Measurements from ENCODE around the gene HTR6. TPM values are rescaled to one million over a fixed set of nuclear protein-coding genes. Genes with fewer than 3 reads are reported as not detected.

HTR6 gene
- total and polyA plus RNA-seq, 2 of the 4 experiments (the other 2 are of a cell fraction) = not detected

GRCh38 chr1:19625291-19625937 lies 39.3 kb upstream of the HTR6 start:
- Histone ChIP-seq H2AK5ac (ENCODE audit: low read depth, low read length) (no peak overlapping the region), H2BK5ac (ENCODE audit: low read depth, low read length, poor library complexity, severe bottlenecking) (no peak overlapping the region), H3K9me3 (ENCODE audit: control insufficient read depth, insufficient read depth, low read length) (no peaks in the 10 kb centered on the region), H3K9me1 (ENCODE audit: insufficient read depth, low read length) (0 out of 2 replicates have a peak, but pooled peaks cover 7% of the 10 kb centered on the region), H3K36me3 (ENCODE audit: control insufficient read depth, insufficient read depth, low read length) (peaks cover 29% of the 10 kb centered on the region), H3K79me1 (ENCODE audit: low read depth in 1 of 2, low read length in 2 of 2) (peaks cover 15 to 40% of the 10 kb centered on the region in 2 experiments), H2BK120ac (ENCODE audit: low read depth, low read length) (no peak overlapping the region), H4K5ac (ENCODE audit: low read depth, low read length) (no peak overlapping the region), H3K23ac (ENCODE audit: low read depth, low read length) (no peak overlapping the region; the same call in 1 of the 2 replicates), H3K27me3 (ENCODE audit: control insufficient read depth, insufficient read depth, low read length) (no peaks in the 10 kb centered on the region), H3K18ac (ENCODE audit: low read depth, low read length) (no peak overlapping the region), H4K91ac (ENCODE audit: insufficient read depth, low read depth, low read length) (no peak overlapping the region), H2BK15ac (ENCODE audit: low read depth, low read length) (no peak overlapping the region), H3K9ac (ENCODE audit: low read depth, low read length) (no peak overlapping the region), H3K4me2 (ENCODE audit: low read depth, low read length) (no peak overlapping the region), H3K4me3 (ENCODE audit: insufficient read depth, low read depth, low read length) (no peak overlapping the region), H4K20me1 (ENCODE audit: insufficient read depth, low read length) (peaks cover 9% of the 10 kb centered on the region; the same call in 1 of the 2 replicates), H4K8ac (ENCODE audit: low read depth in 2 of 2, low read length in 2 of 2) (no peak overlapping the region), H3K14ac (replicated peaks; ENCODE audit: low read depth, low read length) (no peak overlapping the region), H2BK20ac (ENCODE audit: low read depth, low read length) (no peak overlapping the region), H3K27ac (ENCODE audit: insufficient read depth, low read length) (no peak overlapping the region), H2AFZ (replicated peaks; ENCODE audit: low read length, poor library complexity) (no peak overlapping the region), H3K4ac (ENCODE audit: low read depth, low read length) (no peak overlapping the region), H2AK9ac (replicated peaks; ENCODE audit: low read depth, low read length, poor library complexity) (no peak overlapping the region), H3K56ac (ENCODE audit: extremely low read depth, insufficient read depth, low read length) (no peak overlapping the region; the same call in 1 of the 2 replicates), H3K4me1 (ENCODE audit: control insufficient read depth, insufficient read depth, low read length) (peaks cover 6% of the 10 kb centered on the region)
- intact Hi-C loops (cut with micrococcal nuclease) (no loop called here), in situ Hi-C loops (cut with MboI; ENCODE audit: low sequenced_read_pairs) (no loop called here), dilution Hi-C loops (cut with HindIII; ENCODE audit: low sequenced_read_pairs, unreplicated experiment) (no loop called here)
- WGBS, 2 experiments (ENCODE audit: extremely low coverage in 2 of 2, insufficient read length in 1 of 2) = 100% methylated on average over 2 of the region's 8 CpGs; no CpG with 5 or more reads in 1 of the 2 experiments
- no peak for TF ChIP-seq RFX5 (IDR thresholded peaks at IDR 0.05; ENCODE audit: low read depth, low read length)
- no peak for TF ChIP-seq MAZ (IDR thresholded peaks at IDR 0.05; ENCODE audit: borderline replicate concordance, low read depth, low read length)
- no peak for TF ChIP-seq RCOR1 (IDR thresholded peaks at IDR 0.05; ENCODE audit: insufficient replicate concordance, low read length)
- no peak for TF ChIP-seq NFE2L2 (IDR thresholded peaks at IDR 0.05; ENCODE audit: low read depth, low read length)
- TF ChIP-seq CHD1 (IDR thresholded peaks at IDR 0.05; ENCODE audit: low read depth, low read length) = no peak
- TF ChIP-seq CEBPB (IDR thresholded peaks at IDR 0.05; ENCODE audit: low read depth, low read length) = no peak
- TF ChIP-seq POLR2A (IDR thresholded peaks at IDR 0.05; ENCODE audit: low read depth, low read length) = no peak
- no peak for TF ChIP-seq RAD21 (IDR thresholded peaks at IDR 0.05; ENCODE audit: low read length)
- no peak for TF ChIP-seq MAFK (IDR thresholded peaks at IDR 0.05; ENCODE audit: low read depth, low read length)
- no peak for TF ChIP-seq BHLHE40 (IDR thresholded peaks at IDR 0.05; ENCODE audit: low read depth, low read length)
- no peak for TF ChIP-seq USF2 (IDR thresholded peaks at IDR 0.05; ENCODE audit: low read depth, low read length)
- TF ChIP-seq SMC3 (IDR thresholded peaks at IDR 0.05; ENCODE audit: low read depth, low read length) = no peak
- TF ChIP-seq FOS (IDR thresholded peaks at IDR 0.05; ENCODE audit: low read depth, low read length) = no peak
- no peak for TF ChIP-seq CTCF (conservative IDR thresholded peaks at IDR 0.05; ENCODE audit: low read depth, low read length)
- TF ChIP-seq ELK1 (IDR thresholded peaks at IDR 0.05; ENCODE audit: borderline replicate concordance, low read depth, low read length) = no peak
- no peak for TF ChIP-seq MXI1 (IDR thresholded peaks at IDR 0.05; ENCODE audit: borderline replicate concordance, low read depth, low read length)
- ATAC-seq (ENCODE audit: low read depth) (no peak), DNase-seq (no peak)
- no TSS peak for BruUV-seq (replicated peaks)
- ChIA-PET CTCF (interaction anchor here (0.7 to 0.9 kb wide), 2 partner anchors 15 to 110 kb away, joined by 3 to 4 read pairs; no protein-coding TSS in a partner anchor), POLR2A (ENCODE audit: unreplicated experiment) (no interaction called here)
